Measurements from ENCODE around the gene ANKFN1.

The ANKFN1 gene

GRCh38 chr17:56480501-56480900 is 327.2 kb downstream of the ANKFN1 start:
- H3K36me3 ChIP-seq (ENCODE audit: control insufficient read depth, low read length) = no peaks in the 10 kb centered on the region
- H3K9me2 ChIP-seq (replicated peaks; ENCODE audit: control insufficient read depth, low read length) = no peaks in the 10 kb centered on the region
- no peaks in the 10 kb centered on the region for H3F3A ChIP-seq (ENCODE audit: control insufficient read depth, insufficient read depth)
- no peaks in the 10 kb centered on the region for H4K20me1 ChIP-seq (ENCODE audit: control insufficient read depth, insufficient read depth, low read depth, low read length)
- H3K4me3 ChIP-seq (ENCODE audit: low read length) = no peak overlapping the region
- H3K9me3 ChIP-seq (ENCODE audit: control insufficient read depth, insufficient read depth, low read length) = no peaks in the 10 kb centered on the region
- H3K4me2 ChIP-seq (ENCODE audit: low read length) = no peak overlapping the region
- no peak overlapping the region for H3K27ac ChIP-seq (ENCODE audit: low read depth, low read length)
- H3K27me3 ChIP-seq (ENCODE audit: control insufficient read depth, low read length) = peaks cover 4% of the 10 kb centered on the region; the same call in 1 of the 2 replicates
- TF ChIP-seq EZH2phosphoT487 (IDR thresholded peaks at IDR 0.05; ENCODE audit: borderline replicate concordance, low read length) (no peak), CTCF (IDR thresholded peaks at IDR 0.05; ENCODE audit: low read depth, low read length, poor library complexity, severe bottlenecking) (no peak)
- no peaks in the 10 kb centered on the region for H3K79me2 ChIP-seq (ENCODE audit: control insufficient read depth, low read length)
- no peaks in the 10 kb centered on the region for H3K4me1 ChIP-seq (ENCODE audit: control insufficient read depth, low read length)

GRCh38 chr17:56481659-56482058 is 328.4 kb downstream of the ANKFN1 start:
- Histone ChIP-seq H3K9me3 (ENCODE audit: control insufficient read depth, insufficient read depth, low read length) (no peaks in the 10 kb centered on the region), H3K27ac (ENCODE audit: low read depth, low read length) (no peak overlapping the region), H3K4me2 (ENCODE audit: low read length) (no peak overlapping the region), H3K79me2 (ENCODE audit: control insufficient read depth, low read length) (no peaks in the 10 kb centered on the region), H3K36me3 (ENCODE audit: control insufficient read depth, low read length) (no peaks in the 10 kb centered on the region), H3F3A (ENCODE audit: control insufficient read depth, insufficient read depth) (no peaks in the 10 kb centered on the region), H3K4me1 (ENCODE audit: control insufficient read depth, low read length) (no peaks in the 10 kb centered on the region), H4K20me1 (ENCODE audit: control insufficient read depth, insufficient read depth, low read depth, low read length) (no peaks in the 10 kb centered on the region), H3K9me2 (replicated peaks; ENCODE audit: control insufficient read depth, low read length) (no peaks in the 10 kb centered on the region), H3K27me3 (ENCODE audit: control insufficient read depth, low read length) (peaks cover 4% of the 10 kb centered on the region; the same call in 1 of the 2 replicates), H3K4me3 (ENCODE audit: low read length) (no peak overlapping the region)
- no peak for TF ChIP-seq CTCF (IDR thresholded peaks at IDR 0.05; ENCODE audit: low read depth, low read length, poor library complexity, severe bottlenecking)
- TF ChIP-seq EZH2phosphoT487 (IDR thresholded peaks at IDR 0.05; ENCODE audit: borderline replicate concordance, low read length) = no peak

- Histone ChIP-seq H3K79me2 (ENCODE audit: control insufficient read depth, low read length) (no peaks in the 10 kb centered on the region), H3K4me2 (ENCODE audit: low read length) (no peak overlapping the region), H3F3A (ENCODE audit: control insufficient read depth, insufficient read depth) (no peaks in the 10 kb centered on the region), H3K9me3 (ENCODE audit: control insufficient read depth, insufficient read depth, low read length) (no peaks in the 10 kb centered on the region), H3K27ac (ENCODE audit: low read depth, low read length) (no peak overlapping the region), H3K36me3 (ENCODE audit: control insufficient read depth, low read length) (no peaks in the 10 kb centered on the region), H3K9me2 (replicated peaks; ENCODE audit: control insufficient read depth, low read length) (no peaks in the 10 kb centered on the region), H3K27me3 (ENCODE audit: control insufficient read depth, low read length) (peaks cover 4% of the 10 kb centered on the region; the same call in 1 of the 2 replicates), H4K20me1 (ENCODE audit: control insufficient read depth, insufficient read depth, low read depth, low read length) (no peaks in the 10 kb centered on the region), H3K4me1 (ENCODE audit: control insufficient read depth, low read length) (no peaks in the 10 kb centered on the region), H3K4me3 (ENCODE audit: low read length) (no peak overlapping the region)
- no peak for TF ChIP-seq EZH2phosphoT487 (IDR thresholded peaks at IDR 0.05; ENCODE audit: borderline replicate concordance, low read length)
Measured at GRCh38 chr17:56482229-56482628, 329.0 kb downstream of the ANKFN1 start.

- Histone ChIP-seq H3K4me1 (ENCODE audit: control insufficient read depth, low read length) (no peaks in the 10 kb centered on the region), H3F3A (ENCODE audit: control insufficient read depth, insufficient read depth) (no peaks in the 10 kb centered on the region), H3K4me2 (ENCODE audit: low read length) (no peak overlapping the region), H3K79me2 (ENCODE audit: control insufficient read depth, low read length) (no peaks in the 10 kb centered on the region), H4K20me1 (ENCODE audit: control insufficient read depth, insufficient read depth, low read depth, low read length) (no peaks in the 10 kb centered on the region), H3K36me3 (ENCODE audit: control insufficient read depth, low read length) (no peaks in the 10 kb centered on the region), H3K27me3 (ENCODE audit: control insufficient read depth, low read length) (0 out of 2 replicates have a peak, but pooled peaks cover 1% of the 10 kb centered on the region), H3K9me2 (replicated peaks; ENCODE audit: control insufficient read depth, low read length) (no peaks in the 10 kb centered on the region), H3K9me3 (ENCODE audit: control insufficient read depth, insufficient read depth, low read length) (no peaks in the 10 kb centered on the region), H3K4me3 (ENCODE audit: low read length) (no peak overlapping the region), H3K27ac (ENCODE audit: low read depth, low read length) (no peak overlapping the region)
- TF ChIP-seq EZH2phosphoT487 (IDR thresholded peaks at IDR 0.05; ENCODE audit: borderline replicate concordance, low read length) (no peak), CTCF (IDR thresholded peaks at IDR 0.05; ENCODE audit: low read depth, low read length, poor library complexity, severe bottlenecking) (no peak)
Measured at GRCh38 chr17:56486732-56487131, 333.5 kb downstream of the ANKFN1 start.

All from DOHH2 (cell line).